Type B pancreatic cell (in vitro differentiated cells): ENCODE data around the gene ATP23. TPM values are rescaled to one million over a fixed set of nuclear protein-coding genes. Genes with fewer than 3 reads are reported as not detected.

Experiments
- DNase-seq: peaks from one replicate; pipeline ENCODE4 v3.0.0; 2021; ENCODE audit warnings: mixed read lengths; ENCODE audit not compliant: unreplicated experiment; ENCODE audit errors: extremely low spot score
- H3K27ac Mint-ChIP-seq: 2 replicates; pipeline ENCODE4 v1.8.0; 2021; ENCODE audit warnings: mild to moderate bottlenecking, mixed read lengths
- H3K27me3 Mint-ChIP-seq: 2 replicates; pipeline ENCODE4 v1.8.0; 2021; ENCODE audit warnings: mixed read lengths
- H3K36me3 Mint-ChIP-seq: 2 replicates; pipeline ENCODE4 v1.8.0; 2021; ENCODE audit warnings: mixed read lengths
- H3K4me1 Mint-ChIP-seq: one replicate; pipeline ENCODE4 v1.8.0; 2021; ENCODE audit warnings: mixed read lengths; ENCODE audit not compliant: unreplicated experiment
- H3K4me3 Mint-ChIP-seq: 2 replicates; pipeline ENCODE4 v1.8.0; 2021; ENCODE audit warnings: mild to moderate bottlenecking, mixed read lengths
- H3K9me3 Mint-ChIP-seq: 2 replicates; pipeline ENCODE4 v1.8.0; 2021; ENCODE audit warnings: mixed read lengths
- total RNA-seq: library from RNA; stranded (reverse); gene quantifications from 2 replicates; pipeline ENCODE4 v1.2.1, GENCODE V29; 2021; ENCODE audit warnings: low replicate concordance
- TF ChIP-seq, protein P1 (sequence below): fragments of 200-600 bp; sonication (generic); conservative IDR thresholded peaks from 2 replicates; pipeline ENCODE4 v1.5.0; 2021; ENCODE audit warnings: antibody characterized with exemption, mild to moderate bottlenecking

Gene ATP23
- total RNA-seq, 1 donor from 2014 or later, result 9.7 TPM

DNA sequence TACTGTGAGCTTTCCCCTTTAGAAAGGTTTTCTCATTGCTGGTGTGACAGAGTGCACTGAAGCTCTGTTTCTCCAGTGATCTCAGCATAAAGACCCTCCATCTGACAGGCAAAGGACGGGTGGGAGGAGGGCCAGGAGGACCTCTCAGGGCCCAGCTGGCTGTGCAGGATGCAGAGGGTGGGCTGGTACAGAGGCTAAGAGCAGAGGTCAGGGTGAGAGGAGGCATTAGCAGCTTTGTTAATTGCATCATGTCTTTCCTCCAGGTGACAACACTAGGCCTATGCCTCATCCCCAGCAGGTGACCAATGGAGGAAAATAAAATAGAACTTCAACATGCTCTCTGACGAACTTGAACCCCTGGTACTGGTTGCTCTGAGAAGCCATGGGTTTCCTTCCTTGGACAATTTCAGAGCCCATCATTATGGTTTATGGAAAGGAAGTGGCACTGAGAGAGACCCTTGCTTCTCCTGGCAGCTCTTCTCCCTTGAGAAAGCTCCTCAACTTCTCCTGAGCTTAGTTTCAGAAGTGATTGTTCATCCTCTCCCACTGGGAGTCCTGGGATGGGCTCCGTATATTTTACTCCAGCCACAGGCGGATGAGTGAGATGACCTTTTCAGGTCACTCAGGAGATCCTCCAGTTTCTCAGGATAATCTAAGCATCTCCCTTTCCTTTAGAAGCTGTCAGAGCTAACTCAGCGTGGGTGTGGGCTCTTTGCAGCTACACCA lies 45.8 kb upstream of the ATP23 start:
- Mint-ChIP-seq H3K4me3 (peak overlapping the region; percentile 83), H3K9me3 (no peaks in the 10 kb centered on the region), H3K27ac (peak overlapping the region; percentile 91), H3K4me1 (peaks cover 64% of the 10 kb centered on the region), H3K36me3 (peaks cover 4% of the 10 kb centered on the region), H3K27me3 (peaks cover 7% of the 10 kb centered on the region)
- no peak for DNase-seq
- TF ChIP-seq, protein P1, sequence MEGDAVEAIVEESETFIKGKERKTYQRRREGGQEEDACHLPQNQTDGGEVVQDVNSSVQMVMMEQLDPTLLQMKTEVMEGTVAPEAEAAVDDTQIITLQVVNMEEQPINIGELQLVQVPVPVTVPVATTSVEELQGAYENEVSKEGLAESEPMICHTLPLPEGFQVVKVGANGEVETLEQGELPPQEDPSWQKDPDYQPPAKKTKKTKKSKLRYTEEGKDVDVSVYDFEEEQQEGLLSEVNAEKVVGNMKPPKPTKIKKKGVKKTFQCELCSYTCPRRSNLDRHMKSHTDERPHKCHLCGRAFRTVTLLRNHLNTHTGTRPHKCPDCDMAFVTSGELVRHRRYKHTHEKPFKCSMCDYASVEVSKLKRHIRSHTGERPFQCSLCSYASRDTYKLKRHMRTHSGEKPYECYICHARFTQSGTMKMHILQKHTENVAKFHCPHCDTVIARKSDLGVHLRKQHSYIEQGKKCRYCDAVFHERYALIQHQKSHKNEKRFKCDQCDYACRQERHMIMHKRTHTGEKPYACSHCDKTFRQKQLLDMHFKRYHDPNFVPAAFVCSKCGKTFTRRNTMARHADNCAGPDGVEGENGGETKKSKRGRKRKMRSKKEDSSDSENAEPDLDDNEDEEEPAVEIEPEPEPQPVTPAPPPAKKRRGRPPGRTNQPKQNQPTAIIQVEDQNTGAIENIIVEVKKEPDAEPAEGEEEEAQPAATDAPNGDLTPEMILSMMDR, result no peak

DNA sequence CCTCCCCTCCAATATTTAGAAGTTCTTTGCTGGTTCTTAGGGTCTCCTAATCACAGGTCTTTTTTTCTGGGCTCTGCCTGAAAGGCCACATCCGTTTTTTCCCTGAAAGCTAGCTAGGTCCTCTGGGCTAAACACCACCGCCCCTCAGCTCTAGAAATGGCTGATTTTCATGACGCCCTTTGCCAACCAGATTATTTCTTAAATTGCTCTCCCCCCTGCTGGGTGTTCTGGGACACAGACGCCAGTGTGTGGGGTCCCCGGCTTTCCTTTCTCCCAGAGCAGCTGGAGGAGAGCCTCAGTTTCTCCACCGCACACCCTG lies 45.3 kb upstream of the ATP23 start:
- Mint-ChIP-seq H3K36me3 (peaks cover 4% of the 10 kb centered on the region), H3K9me3 (no peaks in the 10 kb centered on the region), H3K27ac (peak overlapping the region; percentile 91), H3K4me3 (peak overlapping the region; percentile 83), H3K4me1 (peaks cover 64% of the 10 kb centered on the region), H3K27me3 (peaks cover 7% of the 10 kb centered on the region)
- TF ChIP-seq, protein P1, result no peak
- DNase-seq, result no peak

DNA sequence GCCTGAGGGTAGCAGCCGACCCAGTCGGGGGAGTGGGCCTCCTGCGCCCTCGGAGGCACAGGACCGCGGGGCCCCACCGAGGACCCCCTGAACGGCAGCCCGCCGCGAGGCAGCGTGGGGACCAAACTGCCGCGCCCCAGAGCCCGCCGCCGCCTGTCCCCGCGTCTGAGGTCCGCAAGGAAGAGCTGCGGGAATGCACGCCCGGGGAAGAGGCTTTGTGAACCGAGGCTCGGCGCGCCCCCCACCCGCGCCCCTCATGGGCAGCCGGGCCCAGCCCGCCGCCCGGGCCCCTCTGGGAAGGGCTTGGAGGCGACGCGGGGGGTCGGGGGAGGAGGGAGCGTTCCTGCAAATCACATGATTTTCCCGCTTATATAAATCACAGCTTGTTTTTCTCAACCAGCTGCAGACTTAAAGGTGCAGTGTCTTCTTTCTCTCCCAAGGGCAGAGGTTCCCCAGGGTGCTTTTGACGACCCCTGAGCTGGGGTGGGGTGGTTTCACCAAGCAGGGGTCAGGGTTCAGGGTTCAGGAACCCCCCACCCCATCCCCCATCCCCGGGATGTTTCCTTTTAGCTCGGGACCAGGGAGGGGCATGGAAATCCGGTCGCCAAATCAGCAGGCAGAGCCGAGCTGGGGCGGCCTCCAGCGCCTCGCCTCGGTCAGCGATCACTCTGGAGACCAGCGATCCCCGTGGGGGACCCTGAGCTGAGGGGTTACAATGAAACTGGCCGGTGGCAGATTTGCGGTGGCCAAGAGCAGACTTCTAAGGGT lies 44.7 kb upstream of the ATP23 start:
- H3K27me3 Mint-ChIP-seq, result peaks cover 7% of the 10 kb centered on the region
- peak overlapping the region; percentile 92 for H3K4me3 Mint-ChIP-seq
- H3K36me3 Mint-ChIP-seq, result peaks cover 4% of the 10 kb centered on the region
- TF ChIP-seq, protein P1, result peak; percentile 19
- DNase-seq, result peak; percentile 73
- H3K27ac Mint-ChIP-seq, result peak overlapping the region; percentile 91
- H3K4me1 Mint-ChIP-seq, result peaks cover 62% of the 10 kb centered on the region
- H3K9me3 Mint-ChIP-seq, result no peaks in the 10 kb centered on the region

DNA sequence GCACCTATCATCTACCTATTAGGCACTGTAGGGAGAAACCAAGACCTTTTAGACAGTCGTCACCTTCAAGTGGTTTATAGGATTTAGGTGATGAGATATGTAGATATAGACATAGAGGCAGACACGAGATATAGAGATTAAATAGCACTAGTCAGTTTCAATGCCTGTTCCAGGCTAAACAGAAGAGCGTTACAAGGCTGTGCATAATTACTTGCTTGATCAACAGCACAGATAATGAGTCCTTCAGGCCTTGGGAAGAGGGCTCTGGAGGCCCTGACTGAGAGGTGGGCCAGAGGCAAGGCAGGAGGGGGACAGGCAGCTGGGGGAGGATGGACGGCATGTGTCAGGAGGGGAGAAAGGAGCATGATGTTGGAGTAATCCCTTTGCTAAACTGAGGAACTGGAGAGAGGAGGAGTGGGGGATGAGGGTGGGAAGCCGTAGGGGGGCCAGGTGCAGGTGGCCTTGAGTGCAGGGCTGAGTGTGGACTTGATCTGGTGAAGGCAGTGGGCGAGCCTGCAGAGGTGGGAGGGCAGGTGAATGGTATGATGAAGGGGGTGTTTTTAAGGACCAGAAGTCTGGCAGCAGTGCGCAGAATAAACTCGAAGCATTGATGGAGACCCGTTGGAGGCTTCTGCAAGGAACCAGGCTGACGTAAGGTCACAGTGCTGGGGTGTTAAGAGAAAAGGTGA lies 43.9 kb upstream of the ATP23 start:
- peak overlapping the region; percentile 89 for H3K27ac Mint-ChIP-seq
- peaks cover 58% of the 10 kb centered on the region for H3K4me1 Mint-ChIP-seq
- H3K27me3 Mint-ChIP-seq, result peaks cover 4% of the 10 kb centered on the region
- no peaks in the 10 kb centered on the region for H3K36me3 Mint-ChIP-seq
- peak overlapping the region; percentile 92 for H3K4me3 Mint-ChIP-seq
- TF ChIP-seq, protein P1, result no peak
- no peak for DNase-seq
- H3K9me3 Mint-ChIP-seq, result no peaks in the 10 kb centered on the region

DNA sequence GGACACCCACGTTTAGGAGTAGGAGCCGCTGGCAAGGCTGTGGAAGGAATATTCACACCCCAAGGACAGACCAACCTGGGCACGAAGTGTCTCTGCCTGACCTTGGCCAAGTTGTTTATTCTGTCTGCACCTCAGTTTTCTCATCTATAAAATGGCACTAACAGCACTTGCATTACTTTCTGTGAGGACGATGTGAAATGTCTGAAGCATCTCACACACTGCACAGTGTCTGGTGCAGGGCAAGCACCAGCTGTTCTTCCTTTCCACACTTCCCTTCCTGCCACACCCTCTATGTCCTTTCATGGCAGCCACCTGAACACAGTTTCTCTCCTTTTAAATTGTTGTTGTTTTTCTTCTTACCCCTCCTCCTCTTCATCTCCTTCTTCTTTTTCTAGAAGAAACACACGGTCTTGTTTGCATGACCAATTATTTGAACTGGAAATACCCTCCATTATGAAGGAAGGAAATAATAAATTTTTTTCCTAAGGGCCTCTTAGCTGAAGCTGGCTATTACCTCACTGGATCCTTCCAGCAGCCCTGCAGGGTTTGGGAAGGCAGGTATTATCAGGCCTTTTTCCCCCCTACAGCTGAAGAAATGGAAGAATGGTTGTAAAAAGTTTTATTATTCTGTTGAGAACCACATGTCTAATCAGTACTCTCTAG lies 42.9 kb upstream of the ATP23 start:
- Mint-ChIP-seq H3K36me3 (no peaks in the 10 kb centered on the region), H3K27me3 (peaks cover 4% of the 10 kb centered on the region), H3K9me3 (no peaks in the 10 kb centered on the region), H3K4me1 (peaks cover 53% of the 10 kb centered on the region), H3K4me3 (no peak overlapping the region), H3K27ac (peak overlapping the region; percentile 27)
- TF ChIP-seq, protein P1, result no peak
- no peak for DNase-seq
